Measurements from ENCODE around the gene ETFA.
A peak's percentile ranks its signal among the peaks of the same experiment; 100 is the strongest.

The ETFA gene

DNA sequence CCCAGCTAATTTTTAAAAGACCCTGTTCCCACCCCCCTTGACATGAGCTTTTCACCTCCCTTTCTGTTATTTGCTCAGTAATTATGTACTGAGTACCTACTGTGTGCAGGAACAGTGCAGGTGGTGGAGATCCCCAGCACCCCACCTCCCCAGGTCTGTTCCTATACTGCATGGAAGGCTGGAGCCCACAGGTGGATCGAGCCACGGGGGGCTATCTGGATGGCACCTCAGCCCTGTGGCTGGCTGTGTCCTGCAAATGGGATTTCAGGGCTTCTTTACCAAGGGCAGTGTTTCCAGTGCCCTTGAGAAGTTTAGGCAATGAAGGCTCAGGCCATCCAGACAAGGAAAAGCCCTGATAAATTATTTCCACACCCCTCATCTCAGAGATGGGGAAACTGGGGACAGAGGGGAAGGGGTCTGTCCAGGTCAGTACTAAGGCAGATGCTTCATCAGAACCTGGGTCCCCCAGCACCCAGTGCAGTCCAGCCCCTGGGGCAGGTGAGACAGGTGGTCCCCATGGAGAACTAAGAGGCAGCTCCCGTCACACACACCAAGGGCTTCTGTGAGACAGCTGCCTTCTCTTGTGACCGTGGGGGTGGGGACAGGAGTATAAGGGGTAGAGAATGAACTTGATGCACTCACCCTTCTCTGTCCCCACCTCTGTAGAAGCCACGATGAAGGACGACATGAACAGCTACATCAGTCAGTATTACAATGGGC, 109.6 kb downstream of the ETFA start:
- Histone ChIP-seq H3K36me3 (ENCODE audit: control insufficient read depth in 4 of 4, insufficient read depth in 4 of 4, low read length in 3 of 4) (peaks cover 0 to 11% (median 8%) of the 10 kb centered on the region in 4 experiments), H3K27me3 (replicated peaks in 2 of 5; ENCODE audit: control insufficient read depth in 4 of 5, insufficient read depth in 5 of 5, low read length in 4 of 5) (no peaks in the 10 kb centered on the region), H3K27ac (ENCODE audit: insufficient read depth in 1 of 2, low read depth in 1 of 2, low read length in 2 of 2, poor library complexity in 1 of 2, severe bottlenecking in 2 of 2) (no peak overlapping the region), H3K4me3 (ENCODE audit: control insufficient read depth in 1 of 7, extremely low read depth in 1 of 7, insufficient read depth in 4 of 7, low read depth in 2 of 7, low read length in 6 of 7) (no peak overlapping the region), H3K4me1 (ENCODE audit: control extremely low read depth in 1 of 4, control insufficient read depth in 4 of 4, insufficient read depth in 4 of 4, low read length in 3 of 4) (peaks cover 0 to 7% (median 5%) of the 10 kb centered on the region in 4 experiments), H3K9me3 (ENCODE audit: control extremely low read depth in 1 of 5, control insufficient read depth in 4 of 5, insufficient read depth in 2 of 5, low read depth in 1 of 5, low read length in 4 of 5) (no peaks in the 10 kb centered on the region)
- no peak for DNase-seq
- ChIA-PET POLR2A (no interaction called here), CTCF (no interaction called here)
- WGBS (ENCODE audit: insufficient coverage) = 90% methylated on average over 4 of the region's 6 CpGs

DNA sequence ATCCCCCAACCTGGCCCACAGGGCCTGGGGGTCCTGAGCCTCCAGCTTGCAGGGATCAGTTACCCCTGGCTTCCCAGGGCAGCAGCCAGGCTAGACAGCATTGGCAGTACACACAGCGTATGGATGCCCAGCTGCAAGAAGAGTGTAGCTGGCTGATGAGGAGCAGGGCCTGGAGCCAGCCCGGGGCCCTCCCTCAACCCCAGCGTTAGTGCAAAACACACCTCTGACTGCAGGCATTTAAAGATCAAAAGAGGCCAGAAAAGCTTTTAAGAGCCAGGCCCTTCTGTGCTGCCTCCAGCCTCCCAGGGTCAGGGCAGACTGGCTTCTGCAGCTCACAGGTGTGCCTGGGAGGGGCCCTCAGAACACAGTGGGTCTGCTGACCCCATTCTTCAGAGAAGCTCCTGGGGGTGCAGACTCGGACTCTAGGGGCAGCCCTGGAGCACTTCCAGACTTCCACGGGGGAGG, 110.6 kb downstream of the ETFA start:
- DNase-seq = no peak
- Histone ChIP-seq H3K4me1 (ENCODE audit: control extremely low read depth in 1 of 4, control insufficient read depth in 4 of 4, insufficient read depth in 4 of 4, low read length in 3 of 4) (peaks cover 0 to 9% (median 8%) of the 10 kb centered on the region in 4 experiments), H3K27me3 (replicated peaks in 2 of 5; ENCODE audit: control insufficient read depth in 4 of 5, insufficient read depth in 5 of 5, low read length in 4 of 5) (no peaks in the 10 kb centered on the region), H3K27ac (ENCODE audit: insufficient read depth in 1 of 2, low read depth in 1 of 2, low read length in 2 of 2, poor library complexity in 1 of 2, severe bottlenecking in 2 of 2) (no peak overlapping the region), H3K9me3 (ENCODE audit: control extremely low read depth in 1 of 5, control insufficient read depth in 4 of 5, insufficient read depth in 2 of 5, low read depth in 1 of 5, low read length in 4 of 5) (no peaks in the 10 kb centered on the region), H3K36me3 (ENCODE audit: control insufficient read depth in 4 of 4, insufficient read depth in 4 of 4, low read length in 3 of 4) (peaks cover 0 to 5% (median 2%) of the 10 kb centered on the region in 4 experiments), H3K4me3 (ENCODE audit: control insufficient read depth in 1 of 7, extremely low read depth in 1 of 7, insufficient read depth in 4 of 7, low read depth in 2 of 7, low read length in 6 of 7) (no peak overlapping the region)
- POLR2A ChIA-PET = no interaction called here
- CTCF ChIA-PET = no interaction called here
- 81% methylated on average over 4 of the region's 5 CpGs for WGBS (ENCODE audit: insufficient coverage)

DNA sequence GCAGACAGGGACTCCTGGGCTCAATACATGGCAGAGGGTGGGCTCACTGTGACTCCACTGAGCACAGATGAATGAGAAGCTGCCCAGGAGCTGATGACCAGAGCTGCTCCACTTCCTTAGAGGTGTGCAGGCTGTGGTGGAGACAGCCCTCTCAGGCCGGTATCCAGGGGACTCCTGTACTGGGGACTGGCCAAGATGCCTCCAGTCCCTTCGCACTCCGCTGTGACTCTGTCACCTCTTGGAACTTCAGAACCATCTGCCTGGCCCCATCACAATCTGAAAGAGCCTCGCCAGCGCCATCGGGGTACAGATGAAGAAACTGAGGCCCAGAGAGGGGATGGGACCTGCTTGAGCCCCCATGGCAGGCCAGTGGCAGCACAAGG, 111.2 kb downstream of the ETFA start:
- DNase-seq = no peak
- CTCF ChIA-PET = interaction anchor here (1.9 kb wide), 1 partner anchor 9 kb away, joined by 8 read pairs; no protein-coding TSS in a partner anchor
- Histone ChIP-seq H3K27ac (ENCODE audit: insufficient read depth in 1 of 2, low read depth in 1 of 2, low read length in 2 of 2, poor library complexity in 1 of 2, severe bottlenecking in 2 of 2) (no peak overlapping the region), H3K4me1 (ENCODE audit: control extremely low read depth in 1 of 4, control insufficient read depth in 4 of 4, insufficient read depth in 4 of 4, low read length in 3 of 4) (peaks cover 0 to 9% (median 8%) of the 10 kb centered on the region in 4 experiments), H3K9me3 (ENCODE audit: control extremely low read depth in 1 of 5, control insufficient read depth in 4 of 5, insufficient read depth in 2 of 5, low read depth in 1 of 5, low read length in 4 of 5) (no peaks in the 10 kb centered on the region), H3K4me3 (ENCODE audit: control insufficient read depth in 1 of 7, extremely low read depth in 1 of 7, insufficient read depth in 4 of 7, low read depth in 2 of 7, low read length in 6 of 7) (no peak overlapping the region), H3K36me3 (ENCODE audit: control insufficient read depth in 4 of 4, insufficient read depth in 4 of 4, low read length in 3 of 4) (peaks cover 0 to 5% (median 1%) of the 10 kb centered on the region in 4 experiments), H3K27me3 (replicated peaks in 2 of 5; ENCODE audit: control insufficient read depth in 4 of 5, insufficient read depth in 5 of 5, low read length in 4 of 5) (no peaks in the 10 kb centered on the region)
- WGBS (ENCODE audit: insufficient coverage) = 100% methylated on average over 6 of the region's 6 CpGs
- POLR2A ChIA-PET = no interaction called here

DNA sequence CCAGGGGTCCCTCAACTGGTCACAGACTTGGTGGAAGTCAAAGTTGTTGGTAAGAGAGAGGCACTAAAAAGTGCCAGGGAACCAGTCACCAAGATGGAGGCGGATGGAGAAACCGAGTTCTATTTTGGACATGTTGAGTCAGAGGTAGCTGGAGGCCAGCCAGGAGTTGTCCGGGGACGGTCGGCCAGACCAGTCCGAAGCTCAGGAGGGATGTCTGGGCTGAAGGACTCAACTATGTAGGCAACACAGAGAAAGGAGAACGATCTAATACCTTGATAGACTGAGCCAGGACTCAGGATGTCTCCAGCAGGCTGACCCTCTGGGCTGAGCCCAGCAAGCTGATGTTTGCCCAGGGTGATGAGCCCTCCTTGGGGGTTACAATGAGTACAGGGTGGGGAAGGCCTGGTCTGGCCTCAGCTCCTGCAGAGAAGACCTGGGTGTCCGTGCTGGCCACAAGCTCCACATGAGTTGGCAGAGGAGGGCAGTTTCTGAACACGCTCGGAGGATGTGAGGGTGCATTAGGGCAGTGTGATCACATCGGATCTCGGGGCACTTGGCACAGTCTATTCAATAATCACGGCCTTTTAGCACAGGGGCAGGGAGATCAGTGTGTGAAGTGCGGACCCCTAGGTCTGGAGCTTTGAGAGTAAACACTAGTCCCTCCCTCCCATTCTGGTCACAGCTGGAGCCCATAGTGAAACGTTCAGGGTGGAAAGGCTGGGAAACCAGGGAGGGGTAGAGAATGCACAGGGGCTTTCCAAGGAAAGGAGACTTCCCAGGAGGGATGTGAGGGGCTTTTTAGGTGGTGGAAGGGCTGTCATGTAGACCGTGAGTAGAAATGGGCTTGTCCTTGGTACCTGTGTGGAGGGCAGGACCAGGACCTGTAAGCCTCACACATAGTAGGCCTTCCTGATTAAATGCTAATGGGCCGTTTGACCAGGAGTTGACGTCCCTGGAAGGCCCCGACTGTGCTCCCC, 111.9 kb downstream of the ETFA start:
- CTCF ChIA-PET = interaction anchor here (0.8 to 1.9 kb wide), 2 partner anchors 8 to 10 kb away, joined by 3 to 8 read pairs; no protein-coding TSS in a partner anchor
- 96% methylated on average over 17 of the region's 19 CpGs for WGBS (ENCODE audit: insufficient coverage)
- no peak for DNase-seq

DNA sequence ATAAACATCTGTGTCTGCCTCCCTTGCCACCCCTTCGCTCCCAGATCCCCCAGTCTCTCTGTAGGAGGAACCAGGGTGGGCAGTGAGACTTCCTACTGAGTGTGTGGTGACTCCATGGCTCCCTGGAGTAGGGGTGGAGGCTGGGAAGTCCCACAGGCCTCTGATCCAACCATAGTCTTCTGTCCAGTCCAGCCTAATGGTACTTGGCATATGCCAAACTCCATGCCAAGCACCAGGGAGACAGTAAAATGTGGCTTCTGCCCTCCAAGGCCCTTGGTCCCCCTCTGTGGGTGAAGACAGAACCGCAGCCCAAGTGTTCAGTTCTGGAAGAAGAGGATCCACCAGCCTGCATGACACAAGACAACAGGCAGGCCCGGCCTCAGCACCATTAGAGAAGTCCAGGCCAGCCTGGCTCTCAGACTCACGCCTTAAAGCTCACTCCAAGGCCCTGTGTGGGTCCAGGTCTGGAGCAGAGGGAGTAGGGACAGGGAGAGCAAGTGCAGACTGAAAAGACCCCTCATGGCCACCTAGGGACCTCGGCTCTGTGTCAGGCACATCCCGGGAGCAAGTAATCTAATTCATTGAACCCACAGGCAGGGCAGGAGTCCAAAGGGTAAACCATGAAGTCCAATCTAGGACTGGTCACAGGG, 112.7 kb downstream of the ETFA start:
- no peaks in the 10 kb centered on the region for H3K9me3 ChIP-seq (ENCODE audit: control extremely low read depth in 1 of 5, control insufficient read depth in 4 of 5, insufficient read depth in 2 of 5, low read depth in 1 of 5, low read length in 4 of 5)
- 93% methylated on average over 5 of the region's 6 CpGs for WGBS (ENCODE audit: insufficient coverage)
- CTCF ChIA-PET = interaction anchor here (0.8 to 1.9 kb wide), 2 partner anchors 8 to 10 kb away, joined by 3 to 8 read pairs; no protein-coding TSS in a partner anchor
- peaks cover 0 to 9% (median 8%) of the 10 kb centered on the region in 4 experiments for H3K4me1 ChIP-seq (ENCODE audit: control extremely low read depth in 1 of 4, control insufficient read depth in 4 of 4, insufficient read depth in 4 of 4, low read length in 3 of 4)
- POLR2A ChIA-PET = no interaction called here
- no peak for DNase-seq
- H3K36me3 ChIP-seq (ENCODE audit: control insufficient read depth in 4 of 4, insufficient read depth in 4 of 4, low read length in 3 of 4) = peaks cover 0 to 3% (median 1%) of the 10 kb centered on the region in 4 experiments
- peaks cover 0 to 4% (median 0%) of the 10 kb centered on the region in 5 experiments for H3K27me3 ChIP-seq (replicated peaks in 2 of 5; ENCODE audit: control insufficient read depth in 4 of 5, insufficient read depth in 5 of 5, low read length in 4 of 5)
- H3K4me3 ChIP-seq (ENCODE audit: control insufficient read depth in 1 of 7, extremely low read depth in 1 of 7, insufficient read depth in 4 of 7, low read depth in 2 of 7, low read length in 6 of 7) = no peak overlapping the region
- no peak overlapping the region for H3K27ac ChIP-seq (ENCODE audit: insufficient read depth in 1 of 2, low read depth in 1 of 2, low read length in 2 of 2, poor library complexity in 1 of 2, severe bottlenecking in 2 of 2)

More for the DNA sequence above, 111.9 kb downstream of the ETFA start:
- Histone ChIP-seq H3K36me3 (ENCODE audit: control insufficient read depth in 4 of 4, insufficient read depth in 4 of 4, low read length in 3 of 4) (peaks cover 0 to 5% (median 1%) of the 10 kb centered on the region in 4 experiments), H3K27me3 (replicated peaks in 2 of 5; ENCODE audit: control insufficient read depth in 4 of 5, insufficient read depth in 5 of 5, low read length in 4 of 5) (no peaks in the 10 kb centered on the region), H3K4me3 (ENCODE audit: control insufficient read depth in 1 of 7, extremely low read depth in 1 of 7, insufficient read depth in 4 of 7, low read depth in 2 of 7, low read length in 6 of 7) (no peak overlapping the region), H3K9me3 (ENCODE audit: control extremely low read depth in 1 of 5, control insufficient read depth in 4 of 5, insufficient read depth in 2 of 5, low read depth in 1 of 5, low read length in 4 of 5) (no peaks in the 10 kb centered on the region), H3K4me1 (ENCODE audit: control extremely low read depth in 1 of 4, control insufficient read depth in 4 of 4, insufficient read depth in 4 of 4, low read length in 3 of 4) (peaks cover 0 to 9% (median 8%) of the 10 kb centered on the region in 4 experiments), H3K27ac (ENCODE audit: insufficient read depth in 1 of 2, low read depth in 1 of 2, low read length in 2 of 2, poor library complexity in 1 of 2, severe bottlenecking in 2 of 2) (no peak overlapping the region)
- POLR2A ChIA-PET = no interaction called here

DNA sequence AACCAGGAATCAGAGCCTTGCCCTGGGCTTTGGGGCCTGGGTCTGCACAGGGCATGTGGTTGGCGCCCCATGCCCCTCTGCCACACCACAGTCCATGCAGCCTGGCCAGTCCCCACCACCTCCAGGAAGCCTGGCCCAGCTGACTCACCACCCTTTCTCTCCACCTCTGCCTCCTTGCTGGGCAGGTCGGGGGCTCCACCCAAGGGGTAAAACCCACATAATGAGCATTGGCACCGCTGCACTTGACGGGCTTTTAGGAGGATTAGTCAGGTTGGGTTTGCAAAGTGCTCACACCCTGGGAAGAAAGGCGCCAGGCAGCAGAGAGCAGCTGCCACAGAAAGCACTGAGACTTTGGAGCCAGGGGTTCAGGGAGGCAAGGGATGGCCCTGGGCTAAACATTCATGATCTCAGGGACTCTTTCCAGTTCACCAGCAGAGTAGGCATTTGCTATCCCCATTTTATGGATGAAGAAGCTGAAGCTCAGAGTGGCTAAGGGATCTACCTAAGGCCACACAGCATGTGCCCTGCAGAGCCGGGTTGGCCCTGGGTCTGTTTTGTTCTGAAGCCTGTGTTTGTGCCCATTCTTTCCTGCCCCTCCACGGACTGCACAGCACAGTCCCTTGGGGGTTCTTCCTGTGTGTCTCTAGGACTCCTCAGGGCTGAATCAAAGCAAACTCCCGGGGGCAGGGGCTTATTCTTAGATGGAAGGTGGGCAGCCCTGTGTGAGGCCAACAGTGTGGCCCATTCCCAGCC, 113.4 kb downstream of the ETFA start:
- H3K4me1 ChIP-seq (ENCODE audit: control extremely low read depth in 1 of 4, control insufficient read depth in 4 of 4, insufficient read depth in 4 of 4, low read length in 3 of 4) = peaks cover 0 to 9% (median 8%) of the 10 kb centered on the region in 4 experiments

More for the DNA sequence above, 113.4 kb downstream of the ETFA start:
- CTCF ChIA-PET = no interaction called here
- Histone ChIP-seq H3K27me3 (replicated peaks in 2 of 5; ENCODE audit: control insufficient read depth in 4 of 5, insufficient read depth in 5 of 5, low read length in 4 of 5) (peaks cover 0 to 9% (median 3%) of the 10 kb centered on the region in 5 experiments), H3K9me3 (ENCODE audit: control extremely low read depth in 1 of 5, control insufficient read depth in 4 of 5, insufficient read depth in 2 of 5, low read depth in 1 of 5, low read length in 4 of 5) (no peaks in the 10 kb centered on the region), H3K4me3 (ENCODE audit: control insufficient read depth in 1 of 7, extremely low read depth in 1 of 7, insufficient read depth in 4 of 7, low read depth in 2 of 7, low read length in 6 of 7) (no peak overlapping the region), H3K27ac (ENCODE audit: insufficient read depth in 1 of 2, low read depth in 1 of 2, low read length in 2 of 2, poor library complexity in 1 of 2, severe bottlenecking in 2 of 2) (no peak overlapping the region), H3K36me3 (ENCODE audit: control insufficient read depth in 4 of 4, insufficient read depth in 4 of 4, low read length in 3 of 4) (no peaks in the 10 kb centered on the region)
- DNase-seq = peak in 1 of 3 donors; percentile 9
- WGBS (ENCODE audit: insufficient coverage) = 97% methylated on average over 7 of the region's 8 CpGs
- POLR2A ChIA-PET = no interaction called here

Data from common myeloid progenitor, CD34-positive (primary cell).